Posterior vena cava (tissue), 2 donors: ENCODE results near the gene NUDT2. TPM values are rescaled to one million over a fixed set of nuclear protein-coding genes. Genes with fewer than 3 reads are reported as not detected.
"Not testable (repeated sequence)": the region's sequence is repeated elsewhere in the genome, so short reads cannot be mapped to it uniquely, and the experiment has no call there.

Experiments
- DNase-seq: peaks from one replicate; pipeline ENCODE4 v3.0.0-alpha.2; 2020; ENCODE audit warnings: low spot score
- intact Hi-C, 2 donors: fragments of 100-400 bp; cut with DNase I; formaldehyde crosslinking; loops; one replicate each; pipeline versions ENCODE4 v1.14.1 to v1.14.2; 2022 to 2023
- long read RNA-seq, 2 donors: library from polyadenylated mRNA; unstranded; transcript quantifications; one replicate each; pipeline ENCODE4 v2.0.0, GENCODE V29; 2020 to 2021
- total RNA-seq, 2 donors: library from RNA; stranded (reverse); fragmentation: NEBNext Ultra II Directional; extraction: Animal tissue kit (Norgen Biotek cat#: 25700); gene quantifications; one replicate each; pipeline ENCODE4 v1.2.1, GENCODE V29; 2021
- donor health status: DM: yes; HTN: yes; CAD: no.
- donor health status: DM: yes; HTN: yes; CAD: no.

The NUDT2 gene
- 10 to 100 TPM; 14.0 to 14.9 TPM for total RNA-seq
- long read RNA-seq, donor 1, partial matches to known transcripts: 1 of 2 reads
- long read RNA-seq, donor 1, other reads (novel, unspliced or antisense): 1 of 2 reads
- long read RNA-seq, donor 2, transcript NUDT2-201 (4 exons, 960 nt): major isoform, 10 of 20 reads
- long read RNA-seq, donor 2, partial matches to known transcripts: 8 of 20 reads
- long read RNA-seq, donor 2, other reads (novel, unspliced or antisense): 1 of 20 reads

GRCh38 chr9:34328987-34329832 lies at the start of gene NUDT2, which contains the start of gene KIF24:
TSS of gene NUDT2 (plus strand) at chr9:34329569. CDS start at chr9:34339040, 9,471 bp downstream.
TSS of gene KIF24 (minus strand) at chr9:34329268. CDS start at chr9:34311346, 17,922 bp downstream.
- intact Hi-C loops: no loop called here

DNA sequence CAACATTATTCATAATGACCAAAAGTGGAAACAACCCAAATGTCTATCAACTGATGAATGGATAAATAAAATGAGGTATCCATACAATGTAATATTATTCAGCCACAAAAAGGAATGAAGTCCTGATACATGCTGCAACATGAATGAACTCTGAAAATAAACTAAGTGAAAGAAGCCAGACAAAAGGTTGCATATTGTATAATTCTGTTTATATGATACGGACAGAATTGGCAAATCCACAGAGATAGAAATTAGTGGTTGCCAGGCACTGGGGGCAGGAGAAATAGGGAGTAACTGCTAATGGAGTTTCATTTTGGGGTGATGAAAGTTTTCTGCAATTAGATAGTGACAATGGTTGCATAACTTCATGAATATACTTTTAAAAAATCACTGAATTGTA lies 47.3 kb upstream of the NUDT2 start:
- intact Hi-C loops: no loop called here
- DNase-seq: no peak

More at GRCh38 chr9:34328987-34329832, at the start of gene NUDT2, which contains the start of gene KIF24:
- DNase-seq: peak; percentile 98

DNA sequence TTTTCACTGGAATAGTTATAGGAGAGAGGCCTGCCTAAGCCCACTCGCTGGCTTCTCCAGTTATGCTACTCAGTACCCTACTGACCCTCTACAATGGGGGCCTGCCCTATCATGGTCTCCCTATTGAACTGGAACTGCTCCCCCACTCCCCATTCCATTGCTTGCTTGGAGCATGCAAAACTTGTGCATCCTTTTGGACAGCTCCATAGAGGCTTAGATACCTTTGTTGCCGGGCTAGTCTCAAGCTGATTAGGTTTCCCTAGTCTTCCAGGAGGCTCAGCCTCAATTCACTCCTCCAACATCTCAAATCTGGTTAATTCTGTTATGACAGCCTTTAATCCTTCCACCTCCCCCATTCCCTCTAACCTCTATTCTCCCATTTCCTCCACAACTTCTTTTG lies 40.2 kb upstream of the NUDT2 start:
- no peak for DNase-seq
- intact Hi-C loops: no loop called here

- no peak for DNase-seq
- intact Hi-C loops: no loop called here
Observed at GRCh38 chr9:34291023-34291422, 38.3 kb upstream of the NUDT2 start.

DNA sequence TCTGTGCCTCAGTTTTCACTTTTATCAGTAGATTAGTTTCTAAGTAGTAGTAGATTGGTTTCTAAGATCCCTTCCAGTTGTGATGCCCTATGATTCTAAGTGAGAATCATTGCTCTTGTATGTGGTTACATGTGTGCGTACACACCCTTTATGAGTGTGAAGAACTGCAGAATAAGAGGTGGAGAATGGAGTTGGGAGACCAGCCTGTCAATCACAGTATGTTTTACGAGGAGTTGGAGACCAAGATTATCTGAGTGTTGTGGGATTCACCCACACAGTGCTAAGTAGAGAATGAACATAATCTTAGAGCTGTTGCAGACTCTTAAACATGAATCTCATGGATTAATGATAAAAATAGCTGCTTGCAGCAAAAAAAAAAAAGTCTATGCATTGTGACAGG lies 37.9 kb upstream of the NUDT2 start:
- no peak for DNase-seq
- intact Hi-C loops: no loop called here

DNA sequence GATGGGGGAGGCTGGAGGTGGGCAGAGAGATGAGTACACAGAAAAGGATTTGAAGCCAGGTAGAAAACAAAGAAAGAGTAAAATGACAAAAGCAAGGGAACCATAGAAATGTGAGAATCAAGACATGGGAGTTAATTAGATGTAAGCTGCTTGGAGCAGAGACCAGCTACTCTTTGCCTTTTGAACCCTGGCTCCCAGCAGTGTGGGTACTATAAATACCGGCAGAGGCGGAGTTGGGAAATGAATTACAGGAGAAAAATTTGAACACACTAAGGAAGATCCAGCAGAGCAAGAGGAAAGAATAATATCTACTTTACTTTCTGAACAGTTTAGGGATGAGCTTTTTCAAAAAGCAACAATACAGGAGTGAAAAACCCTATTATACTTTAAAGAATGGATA lies 36.8 kb upstream of the NUDT2 start:
- intact Hi-C loops: no loop called here

GRCh38 chr9:34301064-34301463 lies 28.3 kb upstream of the NUDT2 start:
- intact Hi-C loops, DNase-seq: not testable (repeated sequence)

More for the DNA sequence above, 36.8 kb upstream of the NUDT2 start:
- DNase-seq: no peak

DNA sequence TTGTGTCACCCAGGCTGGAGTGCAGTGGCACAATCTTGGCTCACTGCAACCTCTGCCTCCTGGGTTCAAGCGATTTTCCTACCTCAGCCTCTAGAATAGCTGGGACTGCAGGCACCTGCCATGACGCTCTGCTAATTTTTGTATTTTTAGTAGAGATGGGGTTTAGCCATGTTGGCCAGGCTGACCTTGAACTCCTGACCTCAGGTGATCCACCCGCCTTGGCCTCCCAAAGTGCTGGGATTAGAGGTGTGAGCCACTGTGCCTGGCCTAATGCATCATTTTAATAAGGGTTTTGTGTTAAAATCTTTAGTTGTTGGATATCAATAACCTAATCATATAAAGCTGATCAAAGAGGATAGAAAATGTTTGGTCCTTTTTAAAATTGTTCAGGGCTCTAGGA lies 21.1 kb upstream of the NUDT2 start:
- DNase-seq, intact Hi-C loops: not testable (repeated sequence)

DNA sequence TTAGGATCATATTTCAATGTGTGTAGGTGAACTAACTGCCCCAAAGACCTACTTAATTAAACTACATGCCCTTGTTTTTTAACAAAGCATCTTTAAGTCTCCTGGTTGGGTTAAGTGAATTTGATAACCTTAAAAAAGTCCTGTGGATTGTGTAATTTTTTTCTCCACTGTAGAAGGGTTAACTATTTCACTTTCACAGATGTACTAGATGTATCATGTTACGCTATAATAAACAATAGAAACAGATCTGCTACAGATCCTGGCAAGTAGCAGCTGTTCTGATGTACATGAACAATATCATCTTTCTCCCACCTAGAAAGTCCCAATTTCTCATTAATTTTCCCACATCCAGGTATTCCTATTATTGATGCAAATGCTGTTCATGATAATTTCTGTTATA lies 19.2 kb upstream of the NUDT2 start:
- DNase-seq: no peak
- intact Hi-C loops: no loop called here

GRCh38 chr9:34311499-34312185 lies 17.7 kb upstream of the NUDT2 start:
- DNase-seq: no peak
- intact Hi-C loops: no loop called here

GRCh38 chr9:34317436-34317835 lies 11.9 kb upstream of the NUDT2 start:
- intact Hi-C loops: no loop called here
- DNase-seq: no peak

DNA sequence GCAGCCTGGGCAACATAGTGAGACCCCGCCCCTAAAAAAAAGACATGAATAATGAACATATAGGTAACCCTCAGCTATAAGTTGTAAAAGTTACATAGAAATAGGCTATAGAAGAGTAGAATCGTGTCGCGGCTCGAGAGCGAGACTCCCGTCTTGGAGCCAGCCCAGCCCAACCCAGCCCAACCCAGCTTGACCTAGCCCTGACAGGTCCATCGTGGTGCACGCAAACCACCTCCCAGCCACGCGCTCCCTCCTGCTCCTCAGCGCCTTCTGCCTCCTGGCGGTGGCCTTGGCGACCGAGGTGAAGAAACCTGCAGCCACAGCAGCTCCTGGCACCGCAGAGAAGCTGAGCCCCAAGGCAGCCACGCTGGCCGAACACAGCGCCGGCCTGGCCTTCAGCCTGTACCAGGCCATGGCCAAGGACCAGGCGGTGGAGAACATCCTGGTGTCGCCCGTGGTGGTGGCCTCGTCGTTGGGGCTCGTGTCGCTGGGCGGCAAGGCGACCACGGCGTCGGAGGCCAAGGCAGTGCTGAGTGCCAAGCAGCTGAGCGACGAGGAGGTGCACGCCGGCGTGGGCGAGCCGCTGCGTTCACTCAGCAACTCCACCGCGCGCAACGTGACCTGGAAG lies 11.1 kb upstream of the NUDT2 start:
- intact Hi-C loops: no loop called here
- DNase-seq: no peak

DNA sequence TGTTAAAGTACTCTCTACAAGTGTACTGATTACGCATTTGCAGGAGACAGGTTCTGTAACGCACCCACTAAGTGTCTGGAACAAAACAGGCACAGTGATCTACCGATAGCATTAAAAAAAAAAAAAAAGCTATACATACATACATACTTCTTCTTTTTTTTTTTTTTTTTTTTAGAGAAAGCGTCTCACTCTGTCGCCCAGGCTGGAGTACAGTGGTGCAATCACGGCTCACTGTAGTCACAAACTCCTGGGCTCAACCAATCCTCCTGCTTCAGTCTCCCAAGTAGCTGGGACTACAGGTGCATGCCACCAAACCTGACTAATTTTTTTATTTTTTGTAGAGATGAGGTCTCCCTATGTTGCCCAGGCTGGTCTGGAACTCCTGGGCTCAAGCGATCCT lies 7.9 kb upstream of the NUDT2 start:
- no peak for DNase-seq
- intact Hi-C loops: no loop called here

DNA sequence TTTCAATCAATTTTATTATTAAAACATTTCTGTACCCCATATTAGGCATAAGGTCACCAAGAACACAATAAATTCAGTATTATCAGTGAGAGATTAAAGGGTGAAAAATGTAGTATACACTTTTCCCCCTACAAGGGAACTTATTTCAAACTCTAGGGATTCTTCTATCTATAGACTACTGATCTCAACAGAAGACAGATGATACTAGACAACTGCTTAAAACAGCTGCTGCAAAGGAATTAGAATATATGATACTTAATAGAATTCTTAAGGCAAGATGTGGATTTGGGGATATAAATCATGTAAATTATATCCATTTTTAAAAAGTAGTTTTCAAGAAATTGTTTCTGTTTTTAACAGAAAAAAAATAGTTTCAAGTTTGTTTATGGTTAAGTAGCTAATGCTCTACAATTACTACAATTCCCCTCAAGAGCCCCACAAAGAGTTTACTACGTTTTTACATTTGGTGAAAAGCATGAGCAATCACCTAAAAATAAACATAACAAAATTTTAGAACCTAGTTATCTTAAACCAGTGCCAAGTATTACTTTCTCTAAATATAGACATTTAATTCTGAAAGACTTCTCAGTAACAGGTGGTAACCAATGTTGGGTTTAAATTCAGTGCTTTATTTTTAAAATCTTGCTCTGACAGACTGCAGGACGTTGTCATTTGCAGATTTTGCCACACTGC lies 6.3 kb upstream of the NUDT2 start:
- DNase-seq: no peak
- intact Hi-C loops: no loop called here

GRCh38 chr9:34326690-34327089 lies 2.7 kb upstream of the NUDT2 start:
- no peak for DNase-seq
- intact Hi-C loops: no loop called here

DNA sequence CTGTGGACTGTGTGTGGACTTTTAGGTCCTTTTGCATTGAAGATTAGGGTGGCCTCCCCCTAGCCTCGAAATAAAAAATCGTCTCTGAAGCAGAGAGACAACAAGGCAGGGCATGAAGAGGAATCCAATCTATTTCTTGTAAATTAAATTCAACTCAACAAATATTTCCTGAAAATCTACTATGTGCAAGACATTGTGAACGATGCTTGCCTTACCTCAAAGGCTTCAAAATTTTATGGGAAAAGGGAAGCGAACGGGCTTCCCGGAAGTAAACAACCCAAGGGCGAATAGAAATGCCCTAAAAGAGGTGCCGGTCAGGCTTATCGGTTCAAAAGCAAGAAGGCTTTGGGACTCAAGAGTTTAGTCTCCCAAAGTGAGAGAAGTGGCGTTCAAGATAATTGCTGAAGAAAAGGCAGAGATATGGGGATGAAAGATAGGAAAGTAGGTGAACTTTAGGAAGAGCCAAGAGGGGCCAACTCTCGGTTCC lies 826 bp upstream of the NUDT2 start:
- intact Hi-C loops: no loop called here
- DNase-seq: no peak

GRCh38 chr9:34331196-34331595 lies 1.8 kb downstream of the NUDT2 start:
- DNase-seq: no peak
- intact Hi-C loops: no loop called here

DNA sequence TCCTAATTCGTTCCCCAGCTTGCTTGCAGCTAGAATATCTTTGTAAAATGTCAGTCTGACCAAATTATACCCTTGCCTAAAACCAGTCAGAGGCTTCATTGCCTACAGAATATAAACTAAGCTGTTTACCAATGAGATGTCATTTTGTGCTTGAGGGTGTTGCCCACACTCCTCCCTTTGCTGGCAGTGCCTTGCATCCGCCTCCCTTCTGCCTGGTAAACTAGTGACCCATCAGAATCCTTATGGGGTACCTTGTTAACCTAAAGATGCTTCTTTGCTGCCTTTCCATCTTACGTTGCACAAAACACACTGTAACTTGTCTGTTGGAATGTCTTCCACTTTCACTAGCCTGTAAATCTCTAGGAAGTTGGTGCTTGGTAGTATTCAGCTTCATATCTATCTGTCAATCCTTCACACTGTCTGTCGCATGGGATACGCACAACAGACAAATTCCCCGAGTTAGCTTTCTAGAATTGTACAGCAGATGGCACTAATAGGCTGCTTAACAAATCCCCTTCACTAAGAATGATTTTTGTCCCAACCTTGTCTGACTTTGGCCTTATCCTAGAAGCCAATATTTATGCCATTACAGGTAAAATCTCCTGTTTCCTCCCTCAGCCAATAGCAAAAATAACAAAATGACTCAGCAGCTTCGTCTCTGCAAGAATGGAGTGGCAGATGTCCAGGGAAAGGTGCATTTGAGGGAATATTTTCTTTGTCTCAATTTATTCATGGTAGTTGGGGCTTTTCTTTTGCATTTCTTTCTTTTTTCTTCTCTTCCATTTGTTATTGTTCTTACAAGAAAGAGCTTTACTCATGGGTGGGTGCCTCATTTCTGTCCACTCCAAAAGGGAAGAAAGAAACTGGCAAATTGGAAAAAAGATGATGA lies 3.0 kb downstream of the NUDT2 start:
- no peak for DNase-seq
- intact Hi-C loops: loop anchor here in 1 of 2 donors (2.0 kb wide), 1 partner anchor 46 kb away; no protein-coding TSS in a partner anchor
